HFF-Myc (cell line): ENCODE data around the gene APBA2.

ENCODE experiments used
- DNase-seq: peaks from one replicate; pipeline ENCODE4 v3.0.0-alpha.2; 2011; ENCODE audit warnings: low read depth; ENCODE audit errors: extremely low read depth
- H3K4me3 ChIP-seq: replicated peaks from 2 replicates; pipeline ENCODE4 v1.5.1; 2011; ENCODE audit warnings: low read depth, mild to moderate bottlenecking, control low read depth, low read length
- TF ChIP-seq, protein P1 (sequence below): IDR thresholded peaks from 2 replicates; pipeline ENCODE4 v1.5.1; 2012; ENCODE audit warnings: mild to moderate bottlenecking, low read depth, low read length, control low read depth; ENCODE audit errors: missing control alignments

Gene APBA2

DNA sequence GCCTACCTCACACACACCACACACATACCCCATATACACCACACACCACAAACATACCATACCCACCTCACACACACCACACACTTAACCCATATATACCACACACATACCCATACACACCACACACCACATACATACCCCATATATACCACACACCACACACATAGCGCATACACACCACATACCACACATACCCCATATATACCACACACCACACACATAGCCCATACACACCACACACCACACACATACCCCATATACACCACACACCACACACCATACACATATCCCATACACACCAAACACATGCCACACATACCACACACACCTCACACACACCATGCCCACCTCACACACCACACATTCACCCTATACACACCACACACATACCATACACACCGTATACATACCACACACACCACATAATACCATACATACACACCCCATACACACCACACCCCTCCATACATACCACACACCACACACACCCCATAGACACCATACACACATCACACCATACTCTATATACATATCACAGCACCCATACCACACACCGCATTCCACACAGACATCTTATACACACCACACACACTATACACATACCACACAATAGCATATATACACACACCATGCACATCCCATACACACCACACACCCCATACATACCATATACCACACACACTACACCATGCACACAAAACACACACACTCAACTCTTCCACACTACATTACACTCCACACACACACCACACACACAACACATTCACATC lies 29.5 kb downstream of the APBA2 start:
- no peak overlapping the region for H3K4me3 ChIP-seq
- TF ChIP-seq, protein P1, sequence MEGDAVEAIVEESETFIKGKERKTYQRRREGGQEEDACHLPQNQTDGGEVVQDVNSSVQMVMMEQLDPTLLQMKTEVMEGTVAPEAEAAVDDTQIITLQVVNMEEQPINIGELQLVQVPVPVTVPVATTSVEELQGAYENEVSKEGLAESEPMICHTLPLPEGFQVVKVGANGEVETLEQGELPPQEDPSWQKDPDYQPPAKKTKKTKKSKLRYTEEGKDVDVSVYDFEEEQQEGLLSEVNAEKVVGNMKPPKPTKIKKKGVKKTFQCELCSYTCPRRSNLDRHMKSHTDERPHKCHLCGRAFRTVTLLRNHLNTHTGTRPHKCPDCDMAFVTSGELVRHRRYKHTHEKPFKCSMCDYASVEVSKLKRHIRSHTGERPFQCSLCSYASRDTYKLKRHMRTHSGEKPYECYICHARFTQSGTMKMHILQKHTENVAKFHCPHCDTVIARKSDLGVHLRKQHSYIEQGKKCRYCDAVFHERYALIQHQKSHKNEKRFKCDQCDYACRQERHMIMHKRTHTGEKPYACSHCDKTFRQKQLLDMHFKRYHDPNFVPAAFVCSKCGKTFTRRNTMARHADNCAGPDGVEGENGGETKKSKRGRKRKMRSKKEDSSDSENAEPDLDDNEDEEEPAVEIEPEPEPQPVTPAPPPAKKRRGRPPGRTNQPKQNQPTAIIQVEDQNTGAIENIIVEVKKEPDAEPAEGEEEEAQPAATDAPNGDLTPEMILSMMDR = no peak
- no peak for DNase-seq

DNA sequence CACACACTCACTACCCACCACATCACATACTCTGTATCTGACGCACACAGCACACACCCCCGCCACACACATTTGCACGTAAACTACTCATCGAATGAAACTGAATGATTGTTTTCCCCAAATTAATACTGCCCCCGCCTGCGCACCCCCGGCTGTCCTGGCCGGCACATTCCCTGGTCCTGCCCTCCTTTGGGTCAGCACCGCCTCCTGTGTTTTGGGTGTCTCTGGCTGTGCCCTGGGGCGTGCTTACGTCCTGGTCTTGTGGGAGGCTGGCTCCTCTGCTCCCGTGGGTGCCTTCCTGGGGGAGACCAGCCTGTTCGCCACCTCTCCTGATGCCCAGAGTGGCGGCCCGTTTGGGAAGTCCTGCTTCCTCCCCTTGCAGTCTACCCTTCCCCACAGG lies 30.2 kb downstream of the APBA2 start:
- TF ChIP-seq, protein P1 = no peak

DNA sequence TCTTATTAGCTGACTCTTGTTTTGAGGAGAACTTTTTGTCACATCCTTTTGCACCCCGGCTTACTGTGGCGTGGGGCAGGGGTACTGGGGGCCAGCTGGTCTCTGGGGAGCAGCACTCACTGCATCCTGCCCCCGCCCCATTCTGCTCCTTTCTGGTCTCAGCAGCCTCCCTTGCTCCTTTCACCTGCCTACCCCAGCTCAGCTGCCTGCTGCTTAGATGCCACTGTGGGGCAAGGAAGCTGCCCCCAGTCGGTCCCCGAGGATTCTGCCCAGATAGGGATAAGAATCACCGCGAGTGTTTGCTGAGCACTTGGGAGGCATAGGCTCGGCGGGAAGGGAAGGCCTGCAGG lies 32.0 kb downstream of the APBA2 start:
- H3K4me3 ChIP-seq = no peak overlapping the region
- DNase-seq = no peak
- TF ChIP-seq, protein P1 = no peak

More for the DNA sequence above, 30.2 kb downstream of the APBA2 start:
- H3K4me3 ChIP-seq = no peak overlapping the region
- no peak for DNase-seq

DNA sequence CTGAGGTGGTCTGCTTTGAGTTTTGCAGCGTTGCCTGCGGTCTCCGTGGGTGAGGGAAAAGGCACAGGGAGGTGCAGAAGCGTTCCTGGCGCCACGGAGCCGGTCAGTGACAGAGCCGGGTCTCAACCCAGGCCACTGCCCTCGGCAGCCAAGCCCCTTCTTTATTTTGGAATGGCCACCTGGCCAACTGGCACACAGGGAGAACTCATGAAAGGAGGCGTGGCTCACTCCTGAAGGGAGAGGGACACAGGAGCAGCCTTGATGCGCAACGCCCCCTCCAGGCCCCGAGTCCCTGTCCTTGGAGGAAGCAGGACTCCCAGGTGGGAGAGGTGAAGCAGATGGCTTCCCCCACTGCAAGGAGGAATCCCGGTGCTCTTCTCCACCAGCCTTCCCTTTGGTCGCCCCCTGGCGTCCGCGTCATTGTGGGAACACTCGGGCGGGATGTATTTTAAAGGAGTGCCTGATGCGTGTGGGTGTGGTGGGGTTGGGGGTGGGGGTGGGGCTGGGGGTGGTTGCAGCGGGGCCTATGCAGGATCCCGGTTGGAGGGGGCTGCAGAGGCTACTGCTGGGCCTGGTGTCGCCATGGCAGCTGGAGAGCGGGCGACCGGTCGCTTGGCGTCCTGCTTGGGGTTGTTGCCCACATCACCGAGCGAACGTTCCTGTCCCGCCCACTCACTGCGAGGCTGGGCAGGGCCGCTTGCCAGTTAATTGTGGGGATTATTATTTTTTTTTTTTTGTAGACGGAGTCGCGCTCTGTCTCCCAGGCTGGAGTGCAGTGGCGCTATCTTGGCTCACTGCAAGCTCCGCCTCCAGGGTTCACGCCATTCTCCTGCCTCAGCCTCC lies 32.6 kb downstream of the APBA2 start:
- DNase-seq = no peak
- TF ChIP-seq, protein P1 = no peak
- H3K4me3 ChIP-seq = no peak overlapping the region

DNA sequence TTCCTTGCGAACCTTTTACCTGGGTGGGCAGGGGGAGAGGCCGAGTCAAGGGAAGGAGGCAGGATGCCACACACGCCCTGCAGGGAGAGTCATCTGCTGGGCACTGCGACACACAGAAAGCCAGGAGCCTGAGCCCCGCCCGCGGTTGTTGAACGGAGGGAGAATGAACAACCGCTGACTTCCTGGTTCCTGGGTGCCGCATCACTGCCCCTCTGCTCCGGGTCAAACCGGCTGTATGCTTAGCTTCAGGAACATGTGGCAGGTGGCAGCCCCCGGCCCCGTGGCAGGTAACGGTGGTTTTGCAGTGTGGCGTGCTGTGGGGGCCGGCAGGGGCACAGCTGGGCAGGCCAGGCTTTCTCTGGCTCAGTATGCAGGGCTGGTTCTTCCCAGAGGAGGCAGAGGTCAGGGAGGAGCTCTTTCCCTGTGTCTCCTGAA lies 33.4 kb downstream of the APBA2 start:
- TF ChIP-seq, protein P1 = no peak
- DNase-seq = no peak
- H3K4me3 ChIP-seq = no peak overlapping the region

DNA sequence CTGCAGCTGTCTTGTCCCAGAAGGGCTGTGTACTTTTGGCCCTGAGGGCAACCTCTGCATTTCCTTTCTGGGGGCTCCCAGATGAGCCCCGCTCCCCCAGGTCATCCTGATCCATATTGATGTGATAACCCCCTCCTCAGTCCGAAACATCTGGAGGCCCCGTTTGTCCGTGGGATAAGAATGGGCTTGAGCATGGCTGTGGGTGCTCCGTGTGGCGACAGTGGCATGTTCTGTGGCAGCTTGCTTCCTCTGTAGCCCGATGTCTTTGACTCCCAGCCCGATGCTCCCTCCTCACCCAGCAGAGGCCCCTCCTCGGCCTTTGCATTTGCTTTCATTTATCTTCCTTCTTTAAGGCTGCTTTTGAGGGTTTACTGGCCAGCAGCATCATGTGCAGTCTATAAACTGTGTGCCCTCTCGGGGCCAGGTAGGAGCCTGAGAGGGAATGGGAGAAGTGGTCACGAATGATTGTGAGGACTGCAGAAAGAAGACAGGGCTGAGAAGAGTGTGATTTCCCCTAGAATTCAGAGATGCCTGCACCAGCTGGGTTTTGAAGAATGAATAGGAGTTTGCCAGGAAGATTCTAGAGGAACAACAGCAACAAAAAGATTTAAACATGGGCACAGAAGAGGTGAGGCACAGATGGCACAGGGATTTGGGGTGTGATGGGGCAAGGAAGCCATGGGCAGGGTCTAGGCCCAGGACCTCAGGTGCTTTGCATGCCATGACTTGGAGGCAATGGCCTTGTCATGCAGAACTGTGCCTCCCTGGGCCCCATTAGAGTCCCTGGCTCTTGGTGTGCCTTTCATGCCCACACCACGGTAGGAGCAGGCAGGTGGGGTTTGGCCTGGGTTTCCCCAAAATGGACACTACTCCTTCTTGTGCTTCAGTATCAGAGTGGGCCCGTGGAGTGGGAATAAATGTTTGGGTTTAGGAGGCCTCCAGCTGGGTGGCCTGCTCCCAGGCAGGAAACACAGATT lies 34.2 kb downstream of the APBA2 start:
- DNase-seq = no peak
- TF ChIP-seq, protein P1 = no peak
- H3K4me3 ChIP-seq = no peak overlapping the region
